Neural crest cell (in vitro differentiated cells): ENCODE measurements around the gene ZMYND15. TPM values are rescaled to one million over a fixed set of nuclear protein-coding genes. Genes with fewer than 3 reads are reported as not detected.
"Not testable (repeated sequence)": the region's sequence is repeated elsewhere in the genome, so short reads cannot be mapped to it uniquely, and the experiment has no call there.

Experiments used
- DNase-seq: peaks from one replicate; pipeline ENCODE4 v3.0.0; 2021; ENCODE audit warnings: low read depth, mixed read lengths, low spot score
- H3K27ac Mint-ChIP-seq: one replicate; pipeline ENCODE4 v1.8.0; 2021; ENCODE audit warnings: mild to moderate bottlenecking, mixed read lengths; ENCODE audit not compliant: unreplicated experiment
- H3K27me3 Mint-ChIP-seq: 2 replicates; pipeline ENCODE4 v1.8.0; 2021; ENCODE audit warnings: low read depth, mild to moderate bottlenecking, mixed read lengths
- H3K36me3 Mint-ChIP-seq: 2 replicates; pipeline ENCODE4 v1.8.0; 2021; ENCODE audit warnings: low read depth, mild to moderate bottlenecking, mixed read lengths
- H3K4me1 Mint-ChIP-seq: 2 replicates; pipeline ENCODE4 v1.8.0; 2021; ENCODE audit warnings: mixed read lengths
- H3K4me3 Mint-ChIP-seq: one replicate; pipeline ENCODE4 v1.8.0; 2021; ENCODE audit warnings: mild to moderate bottlenecking, mixed read lengths
- H3K9me3 Mint-ChIP-seq: 2 replicates; pipeline ENCODE4 v1.8.0; 2021; ENCODE audit warnings: mixed read lengths
- total RNA-seq: library from RNA; stranded (reverse); gene quantifications from 2 replicates; pipeline ENCODE4 v1.2.1, GENCODE V29; 2021
- TF ChIP-seq, protein P1 (sequence below): fragments of 200-600 bp; sonication (generic); conservative IDR thresholded peaks from 2 replicates; pipeline ENCODE4 v1.5.0; 2021; ENCODE audit warnings: antibody characterized with exemption, mild to moderate bottlenecking

ZMYND15 gene
- total RNA-seq, 1 donor from 2014 or later = not detected

DNA sequence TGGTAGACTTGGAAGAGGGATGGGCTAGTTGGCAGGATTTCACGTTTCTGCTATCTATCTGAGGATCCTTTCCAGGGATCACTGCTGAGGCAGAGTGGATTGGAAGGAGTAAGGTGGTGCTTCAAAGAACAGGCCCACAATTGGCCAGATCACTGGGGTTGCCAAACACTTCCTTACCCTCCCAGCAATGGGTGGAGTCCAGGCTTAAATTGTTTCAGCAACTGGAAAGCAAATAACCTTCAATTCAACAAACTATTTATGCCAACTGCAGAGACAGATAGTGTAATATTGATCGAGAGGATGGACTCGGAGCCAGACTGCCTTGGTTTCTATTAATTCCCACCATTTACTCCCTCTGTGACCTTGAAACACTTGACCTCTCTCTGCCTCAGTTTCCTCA, 27.1 kb upstream of the ZMYND15 start:
- H3K27me3 Mint-ChIP-seq = no peaks in the 10 kb centered on the region
- peak overlapping the region; percentile 88 for H3K4me3 Mint-ChIP-seq
- no peak overlapping the region for H3K27ac Mint-ChIP-seq
- no peaks in the 10 kb centered on the region for H3K9me3 Mint-ChIP-seq
- no peaks in the 10 kb centered on the region for H3K36me3 Mint-ChIP-seq
- TF ChIP-seq, protein P1, sequence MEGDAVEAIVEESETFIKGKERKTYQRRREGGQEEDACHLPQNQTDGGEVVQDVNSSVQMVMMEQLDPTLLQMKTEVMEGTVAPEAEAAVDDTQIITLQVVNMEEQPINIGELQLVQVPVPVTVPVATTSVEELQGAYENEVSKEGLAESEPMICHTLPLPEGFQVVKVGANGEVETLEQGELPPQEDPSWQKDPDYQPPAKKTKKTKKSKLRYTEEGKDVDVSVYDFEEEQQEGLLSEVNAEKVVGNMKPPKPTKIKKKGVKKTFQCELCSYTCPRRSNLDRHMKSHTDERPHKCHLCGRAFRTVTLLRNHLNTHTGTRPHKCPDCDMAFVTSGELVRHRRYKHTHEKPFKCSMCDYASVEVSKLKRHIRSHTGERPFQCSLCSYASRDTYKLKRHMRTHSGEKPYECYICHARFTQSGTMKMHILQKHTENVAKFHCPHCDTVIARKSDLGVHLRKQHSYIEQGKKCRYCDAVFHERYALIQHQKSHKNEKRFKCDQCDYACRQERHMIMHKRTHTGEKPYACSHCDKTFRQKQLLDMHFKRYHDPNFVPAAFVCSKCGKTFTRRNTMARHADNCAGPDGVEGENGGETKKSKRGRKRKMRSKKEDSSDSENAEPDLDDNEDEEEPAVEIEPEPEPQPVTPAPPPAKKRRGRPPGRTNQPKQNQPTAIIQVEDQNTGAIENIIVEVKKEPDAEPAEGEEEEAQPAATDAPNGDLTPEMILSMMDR = no peak
- peaks cover 15% of the 10 kb centered on the region for H3K4me1 Mint-ChIP-seq
- no peak for DNase-seq

DNA sequence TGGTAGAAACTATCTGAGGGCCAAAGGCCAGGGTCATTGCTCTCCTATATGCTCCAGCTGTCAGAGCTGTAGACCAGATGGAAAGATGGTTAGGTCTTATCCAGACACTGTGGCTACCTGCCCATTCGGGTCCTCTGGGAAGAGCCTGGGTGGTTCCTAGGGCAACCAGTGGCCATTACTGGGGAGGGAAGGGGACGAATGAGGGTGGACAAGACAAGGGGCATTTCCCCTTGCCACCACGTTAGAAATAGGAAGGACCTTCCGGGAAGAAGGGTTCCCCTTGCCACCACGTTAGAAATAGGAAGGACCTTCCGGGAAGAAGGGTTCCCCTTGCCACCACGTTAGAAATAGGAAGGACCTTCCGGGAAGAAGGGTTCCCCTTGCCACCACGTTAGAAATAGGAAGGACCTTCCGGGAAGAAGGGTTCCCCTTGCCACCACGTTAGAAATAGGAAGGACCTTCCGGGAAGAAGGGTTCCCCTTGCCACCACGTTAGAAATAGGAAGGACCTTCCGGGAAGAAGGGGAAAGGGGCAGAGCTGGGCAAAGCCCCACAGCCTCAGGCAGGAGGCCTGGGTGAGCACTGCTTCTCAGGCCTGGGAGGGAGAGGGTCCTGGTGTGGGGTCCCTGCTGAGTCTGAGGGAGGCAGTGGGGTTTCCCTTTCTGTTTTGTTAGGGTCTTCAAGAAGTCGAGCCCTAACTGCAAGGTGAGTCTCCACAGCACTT, 25.1 kb upstream of the ZMYND15 start:
- H3K4me1 Mint-ChIP-seq = peaks cover 14% of the 10 kb centered on the region
- H3K27me3 Mint-ChIP-seq, DNase-seq, H3K36me3 Mint-ChIP-seq, H3K9me3 Mint-ChIP-seq, H3K4me3 Mint-ChIP-seq, H3K27ac Mint-ChIP-seq: not testable (repeated sequence)

DNA sequence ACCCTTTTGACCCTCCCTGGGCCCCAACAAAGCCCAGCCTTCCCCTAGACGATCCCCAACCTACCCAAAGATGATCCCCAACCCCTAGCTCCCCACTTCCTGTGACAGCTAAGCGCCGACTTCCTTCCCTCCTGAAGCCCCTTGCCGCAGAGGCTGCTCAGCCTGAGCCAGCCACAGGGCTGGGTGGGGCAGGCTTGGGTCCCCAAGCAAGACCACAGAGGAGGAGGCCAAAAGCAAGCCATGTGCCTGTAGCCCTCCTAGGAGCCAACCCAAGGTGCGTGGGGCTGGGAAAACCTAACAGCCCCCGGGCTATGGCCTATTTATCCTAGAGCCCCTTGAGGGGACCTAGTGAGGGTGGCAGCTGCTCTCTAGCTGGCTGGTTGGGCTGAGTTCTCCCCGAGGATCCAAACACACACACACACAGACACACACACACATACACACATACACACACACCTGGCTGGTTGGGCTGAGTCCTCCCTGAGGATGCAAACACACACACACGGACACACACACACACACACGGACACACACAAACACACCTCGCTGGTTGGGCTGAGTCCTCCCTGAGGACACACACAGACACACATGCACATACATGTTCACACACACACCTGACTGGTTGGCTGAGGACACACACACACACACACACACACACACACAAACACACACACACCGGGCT, 24.4 kb upstream of the ZMYND15 start:
- no peak overlapping the region for H3K4me3 Mint-ChIP-seq
- H3K36me3 Mint-ChIP-seq = no peaks in the 10 kb centered on the region
- DNase-seq = no peak
- no peaks in the 10 kb centered on the region for H3K9me3 Mint-ChIP-seq
- TF ChIP-seq, protein P1 = no peak
- H3K27ac Mint-ChIP-seq = no peak overlapping the region
- no peaks in the 10 kb centered on the region for H3K27me3 Mint-ChIP-seq
- peaks cover 7% of the 10 kb centered on the region for H3K4me1 Mint-ChIP-seq

DNA sequence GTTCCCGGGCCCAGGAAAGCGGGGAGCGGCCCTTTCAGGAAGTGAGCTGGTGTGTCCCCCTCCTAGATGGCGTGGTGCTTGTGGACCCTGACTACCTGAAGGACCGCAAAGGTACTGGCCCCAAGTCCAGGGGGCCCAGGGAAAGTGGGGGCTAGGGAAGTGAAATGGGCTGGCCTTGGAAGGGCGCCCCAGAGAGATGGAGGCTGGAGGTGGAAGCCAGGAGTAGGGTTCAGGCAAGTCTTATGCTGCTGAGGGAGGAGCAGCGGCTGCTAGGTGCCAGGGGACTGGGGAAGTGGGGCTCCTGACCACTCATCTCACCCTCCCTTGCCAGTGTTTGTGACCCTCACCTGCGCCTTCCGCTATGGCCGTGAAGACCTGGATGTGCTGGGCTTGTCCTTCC, 23.6 kb upstream of the ZMYND15 start:
- Mint-ChIP-seq H3K36me3 (no peaks in the 10 kb centered on the region), H3K4me3 (no peak overlapping the region), H3K4me1 (peaks cover 5% of the 10 kb centered on the region), H3K27me3 (no peaks in the 10 kb centered on the region), H3K9me3 (no peaks in the 10 kb centered on the region), H3K27ac (no peak overlapping the region)
- TF ChIP-seq, protein P1 = no peak
- DNase-seq = no peak

DNA sequence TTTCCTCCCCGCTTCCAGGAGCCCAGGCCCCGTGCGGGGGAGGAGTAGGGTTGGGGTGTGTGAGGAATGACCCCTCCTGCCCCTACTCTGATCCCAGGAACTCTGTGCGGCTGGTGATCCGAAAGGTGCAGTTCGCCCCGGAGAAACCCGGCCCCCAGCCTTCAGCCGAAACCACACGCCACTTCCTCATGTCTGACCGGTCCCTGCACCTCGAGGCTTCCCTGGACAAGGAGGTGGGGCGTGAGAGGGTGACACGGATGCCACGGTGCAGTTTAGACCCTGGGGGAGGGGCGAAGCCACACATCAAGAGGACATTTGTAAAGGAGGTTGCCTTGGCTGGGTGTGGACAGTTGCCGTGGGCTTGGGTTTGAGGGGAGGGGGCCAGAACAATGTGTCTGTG, 21.8 kb upstream of the ZMYND15 start:
- no peak overlapping the region for H3K27ac Mint-ChIP-seq
- no peaks in the 10 kb centered on the region for H3K36me3 Mint-ChIP-seq
- H3K4me3 Mint-ChIP-seq = no peak overlapping the region
- no peaks in the 10 kb centered on the region for H3K27me3 Mint-ChIP-seq
- H3K9me3 Mint-ChIP-seq = no peaks in the 10 kb centered on the region
- TF ChIP-seq, protein P1 = no peak
- DNase-seq = no peak
- H3K4me1 Mint-ChIP-seq = no peaks in the 10 kb centered on the region

DNA sequence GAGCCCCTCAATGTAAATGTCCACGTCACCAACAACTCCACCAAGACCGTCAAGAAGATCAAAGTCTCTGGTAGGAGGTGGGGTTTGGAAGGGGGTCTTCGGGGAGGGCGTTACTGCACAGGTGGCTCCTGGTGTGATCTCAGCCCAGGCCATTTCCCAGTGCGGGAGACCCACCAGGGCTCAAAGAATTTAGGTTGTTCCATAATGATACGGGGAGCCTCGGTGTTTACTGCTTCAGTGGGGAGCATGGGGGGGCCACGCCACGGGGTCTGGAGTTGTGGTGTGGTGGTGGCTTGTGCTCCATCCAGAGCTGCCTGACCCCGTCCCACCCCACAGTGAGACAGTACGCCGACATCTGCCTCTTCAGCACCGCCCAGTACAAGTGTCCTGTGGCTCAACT, 21.4 kb upstream of the ZMYND15 start:
- no peak for DNase-seq
- TF ChIP-seq, protein P1 = no peak
- Mint-ChIP-seq H3K27ac (no peak overlapping the region), H3K4me1 (no peaks in the 10 kb centered on the region), H3K27me3 (no peaks in the 10 kb centered on the region), H3K9me3 (no peaks in the 10 kb centered on the region), H3K36me3 (no peaks in the 10 kb centered on the region), H3K4me3 (no peak overlapping the region)
